DMS 273 treated with DMSO at 0.1 percent for 48 hours (cell line): ENCODE results near the gene FRMD1.
A peak's percentile ranks its signal among the peaks of the same experiment; 100 is the strongest.

Experiments used
- DNase-seq: peaks from one replicate; lab custom pipeline; 2025; lab: John Stamatoyannopoulos, UW

FRMD1 gene

DNA sequence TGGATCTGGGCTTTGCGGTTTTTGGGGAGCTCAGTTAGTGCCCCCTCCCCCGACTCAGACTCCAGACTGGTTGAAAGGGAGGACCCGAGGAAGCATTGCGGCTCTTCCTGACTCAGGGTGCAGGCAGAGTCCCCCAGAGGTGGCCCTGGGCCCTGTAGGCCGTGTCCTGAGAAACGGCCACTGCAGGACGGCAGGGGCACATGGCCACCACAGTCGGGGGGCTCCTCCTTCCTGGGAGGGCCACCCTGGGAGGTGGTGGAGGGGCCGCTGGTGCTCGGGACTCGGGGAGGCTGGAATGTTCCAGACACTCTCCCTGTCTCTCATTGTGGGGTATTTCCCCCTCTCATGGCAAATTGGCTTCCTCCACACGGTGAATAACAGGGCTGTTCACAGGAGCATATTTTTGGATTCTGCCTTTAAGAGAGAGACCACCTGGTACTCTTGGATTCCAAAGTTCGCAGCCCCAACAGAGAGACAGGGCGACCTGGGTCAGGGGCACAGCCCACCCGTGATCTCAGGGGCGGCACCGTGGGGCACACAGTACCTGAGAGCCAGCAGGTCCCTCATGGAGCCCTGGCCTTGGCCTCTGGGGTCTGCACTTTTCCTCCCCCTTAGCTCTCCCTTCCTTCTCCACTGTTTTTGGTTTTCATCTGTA is 35.7 kb downstream of the FRMD1 start:
- no peak for DNase-seq

DNA sequence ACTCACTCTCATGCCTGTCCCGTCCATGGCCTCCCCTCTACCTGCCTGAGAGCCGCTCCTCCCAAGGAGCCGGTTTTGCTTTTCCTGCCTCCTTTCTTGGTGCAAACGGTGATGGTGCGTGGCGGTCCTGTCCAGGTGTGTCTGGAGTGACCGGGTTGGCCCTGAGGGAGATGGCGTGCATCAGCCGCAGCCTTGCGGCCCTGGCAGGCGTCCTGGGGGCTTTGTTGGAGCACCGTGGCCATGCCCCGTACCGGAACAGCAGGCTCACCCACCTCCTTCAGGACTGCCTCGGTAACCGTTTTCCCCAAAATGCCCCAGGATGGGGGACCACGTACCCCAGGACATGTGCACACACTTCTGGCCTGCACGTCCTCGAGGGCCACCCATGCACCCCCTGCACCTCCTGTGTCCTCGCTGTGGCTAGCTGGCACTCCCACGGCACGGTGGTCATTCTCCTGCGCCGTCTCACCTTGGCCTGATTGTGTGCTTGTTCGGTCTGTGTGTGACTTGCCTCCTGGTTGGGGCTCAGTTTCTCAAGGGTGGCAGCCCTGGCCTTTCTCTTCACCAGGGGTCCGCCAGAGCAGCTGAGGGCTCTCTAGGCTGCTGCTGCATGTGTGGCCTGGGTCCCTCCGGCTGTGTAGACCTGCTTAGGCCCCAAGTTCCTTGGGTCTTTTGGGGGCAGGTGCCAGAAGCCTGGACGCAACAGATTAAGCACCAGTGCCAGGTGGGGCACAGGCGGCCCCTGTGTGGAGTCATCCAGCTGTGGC is 36.4 kb downstream of the FRMD1 start:
- DNase-seq = no peak

DNA sequence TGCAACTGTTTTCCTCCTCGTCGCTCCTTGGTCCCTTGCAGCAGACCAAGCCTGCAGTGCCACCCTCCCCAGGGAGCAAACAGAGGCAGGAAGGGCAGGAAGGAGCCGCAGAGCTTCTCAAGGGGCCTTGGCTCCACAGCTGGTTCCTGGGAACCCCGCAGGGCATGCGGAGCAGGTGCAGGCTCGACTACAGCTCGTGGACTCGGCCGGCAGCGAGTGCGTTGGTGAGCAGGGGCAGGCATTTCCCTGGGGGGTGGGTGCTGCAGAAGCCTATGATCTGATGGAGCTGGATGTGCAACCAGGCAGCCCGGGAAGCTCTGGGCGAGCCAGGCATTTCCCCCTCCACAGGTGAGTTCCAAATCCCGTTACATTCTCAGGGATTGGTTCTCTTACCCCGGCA is 37.1 kb downstream of the FRMD1 start:
- DNase-seq = no peak

DNA sequence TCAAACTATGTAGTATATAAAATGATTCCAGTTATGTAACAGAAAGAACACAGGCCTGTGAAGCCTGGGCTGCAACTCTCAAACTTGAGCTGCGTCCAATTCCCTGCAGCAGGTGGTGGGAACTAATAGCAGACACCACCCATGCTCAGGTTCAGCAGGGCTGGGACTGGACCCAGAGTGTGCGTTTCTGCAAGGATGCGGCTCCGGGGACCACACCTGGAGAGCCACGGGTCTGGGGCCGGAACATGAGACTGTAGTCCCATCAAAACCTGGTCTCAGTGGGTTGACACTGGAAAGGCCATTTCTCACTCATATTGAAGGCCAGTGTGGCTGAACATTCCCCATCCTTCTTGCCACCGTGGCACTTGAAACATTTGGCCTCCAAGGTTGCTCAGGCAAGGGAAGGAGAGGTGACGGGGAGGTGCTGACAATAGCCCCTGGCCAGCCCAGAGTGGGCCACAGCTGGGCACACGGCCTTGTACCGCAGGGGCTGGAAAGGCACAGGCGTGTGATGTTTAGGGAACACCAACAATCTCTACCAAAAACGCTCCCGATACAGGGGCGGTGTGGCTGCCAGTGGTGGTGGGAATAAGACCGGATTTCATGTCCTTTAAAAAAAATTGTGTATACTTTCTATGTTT is 38.0 kb downstream of the FRMD1 start:
- DNase-seq = no peak

DNA sequence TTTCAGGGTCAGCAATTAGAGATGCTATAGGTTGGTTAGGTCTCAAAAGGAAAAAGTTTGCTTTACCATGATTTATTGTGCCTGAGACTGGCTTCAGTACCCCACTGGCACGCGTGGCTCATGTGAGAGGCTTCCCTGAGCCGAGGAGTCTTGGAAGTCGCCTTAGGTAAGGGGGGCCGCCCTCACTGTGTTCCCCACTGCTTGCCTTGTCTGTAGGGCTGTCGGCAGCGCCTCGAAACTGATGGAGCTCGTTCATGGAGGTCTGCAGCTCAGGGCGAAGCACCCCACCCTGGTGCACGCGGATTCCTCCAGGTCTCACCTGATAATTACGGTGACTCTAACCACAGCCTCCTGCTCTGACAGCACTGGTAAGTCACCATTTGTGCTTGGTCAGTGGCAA is 39.2 kb downstream of the FRMD1 start:
- no peak for DNase-seq

DNA sequence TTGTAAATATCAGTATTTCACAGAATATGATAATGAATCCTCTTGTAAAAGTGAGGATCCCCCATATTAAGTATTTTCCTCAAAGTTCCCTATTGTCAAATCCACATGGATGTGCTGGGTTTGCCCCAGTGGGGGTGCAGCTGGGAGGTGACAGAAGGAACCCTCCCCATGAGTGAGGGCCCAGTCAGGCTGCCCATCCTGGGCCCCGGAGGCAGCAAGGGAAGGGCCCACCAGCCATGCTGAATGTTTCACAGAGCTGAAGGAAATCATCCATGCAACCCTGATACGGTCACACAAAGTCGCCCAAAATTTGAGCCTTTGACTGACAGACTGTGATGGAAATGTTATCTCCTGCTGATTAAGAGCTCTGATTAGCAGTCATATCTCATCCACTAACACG is 39.7 kb downstream of the FRMD1 start:
- no peak for DNase-seq

DNA sequence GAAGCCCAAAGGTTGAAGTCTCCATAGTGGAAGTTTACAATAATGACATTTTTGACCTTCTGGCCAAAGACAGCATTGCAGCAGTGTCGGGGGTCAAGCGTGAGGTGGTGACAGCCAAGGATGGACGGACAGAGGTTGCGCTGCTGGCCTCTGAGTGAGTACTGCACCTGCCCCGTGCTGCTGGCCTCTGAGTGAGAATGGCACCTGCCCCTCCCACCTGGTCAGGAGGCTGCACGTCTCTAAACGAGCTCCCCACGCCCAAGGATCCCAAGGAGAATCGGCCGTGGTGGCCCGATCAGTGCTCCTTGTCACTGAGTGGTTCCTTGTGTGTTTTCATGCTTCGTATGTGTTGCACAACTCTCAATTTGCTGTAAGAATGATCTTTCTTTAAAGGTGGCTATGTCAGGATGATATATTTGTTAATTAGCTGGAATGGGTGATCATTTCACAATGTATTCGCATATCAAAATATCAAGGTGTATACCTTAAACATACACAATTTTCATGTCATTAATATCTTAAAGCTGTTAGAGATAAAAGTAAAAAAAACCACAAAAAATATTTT is 40.4 kb downstream of the FRMD1 start:
- no peak for DNase-seq

DNA sequence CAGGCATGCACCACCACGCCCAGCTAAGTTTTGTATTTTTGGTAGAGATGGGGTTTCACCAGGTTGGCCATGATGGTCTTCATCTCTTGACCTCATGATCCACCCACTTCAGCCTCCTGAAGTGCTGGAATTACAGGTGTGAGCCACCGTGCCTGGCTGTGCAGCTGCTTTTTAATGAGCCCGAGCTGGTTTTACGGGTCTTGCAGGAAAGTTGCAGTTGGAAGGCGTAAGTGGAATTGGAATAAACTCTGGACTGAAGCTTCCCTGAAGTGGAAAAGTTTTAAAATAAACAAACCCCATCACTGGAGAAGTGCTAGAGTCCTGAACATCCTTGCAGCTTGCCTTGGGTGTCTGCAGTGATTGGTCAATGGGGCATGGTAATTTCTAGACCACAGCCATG is 41.2 kb downstream of the FRMD1 start:
- no peak for DNase-seq

DNA sequence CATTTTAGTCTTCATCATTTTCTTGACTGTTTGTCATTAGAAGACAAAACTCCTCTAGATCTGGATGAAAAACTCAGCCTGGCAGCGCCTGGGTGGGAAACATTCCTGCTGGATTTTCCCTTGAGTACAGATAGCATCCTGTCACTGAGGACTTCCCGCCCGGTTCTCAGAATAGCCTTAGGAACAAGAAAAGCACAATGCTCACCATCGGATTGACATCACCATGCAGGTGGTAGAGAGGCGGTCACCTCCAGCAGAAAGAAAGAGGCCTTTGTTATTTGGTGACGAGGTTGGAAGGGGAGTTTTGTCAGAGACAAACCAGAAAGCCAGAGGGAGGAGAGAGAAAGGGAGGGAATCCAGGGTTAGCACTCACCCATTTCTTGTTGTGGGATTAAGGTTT is 41.8 kb downstream of the FRMD1 start:
- DNase-seq = no peak

DNA sequence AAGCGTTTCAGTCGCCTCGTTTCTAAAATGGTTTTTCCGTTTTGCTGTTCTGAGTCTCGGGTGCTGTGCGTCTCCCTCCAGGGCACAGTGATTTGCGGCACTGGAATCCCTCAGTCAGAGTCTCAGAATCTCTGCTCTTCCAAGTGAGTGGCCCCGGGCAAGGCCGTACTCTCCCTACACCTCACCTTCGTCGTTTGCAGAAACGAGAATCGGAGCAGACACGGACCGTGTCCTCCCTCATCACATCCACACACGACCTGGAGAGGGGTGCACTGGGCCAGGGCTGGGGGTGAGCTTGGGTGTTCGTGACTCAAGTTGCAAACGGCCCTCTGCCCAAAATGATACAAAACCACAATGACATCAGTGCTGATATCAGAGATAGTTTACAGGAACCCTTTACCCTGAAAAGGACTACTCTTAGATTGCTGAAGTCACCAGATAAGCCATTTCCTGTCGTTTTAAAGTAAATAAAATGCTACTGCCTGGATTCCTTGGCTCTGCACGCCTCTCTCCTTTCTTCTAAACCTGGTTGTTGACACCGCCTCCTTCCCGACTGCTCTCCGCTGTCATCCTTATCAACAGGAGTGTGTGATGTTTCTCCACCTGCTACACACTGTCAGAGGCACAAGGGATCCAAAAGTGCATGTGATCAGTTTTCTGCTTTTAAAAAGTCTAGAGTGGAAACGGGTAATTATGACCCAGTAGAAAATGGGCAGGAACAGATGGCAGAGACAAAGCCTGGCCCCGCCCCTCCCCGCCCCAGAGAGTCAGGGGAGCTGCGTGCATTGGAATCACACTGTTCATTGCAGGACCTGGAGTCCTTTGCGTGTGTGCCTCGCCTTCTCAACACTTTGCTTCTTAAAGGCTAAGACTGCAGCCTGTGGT is 43.1 kb downstream of the FRMD1 start:
- DNase-seq = peak; percentile 53

DNA sequence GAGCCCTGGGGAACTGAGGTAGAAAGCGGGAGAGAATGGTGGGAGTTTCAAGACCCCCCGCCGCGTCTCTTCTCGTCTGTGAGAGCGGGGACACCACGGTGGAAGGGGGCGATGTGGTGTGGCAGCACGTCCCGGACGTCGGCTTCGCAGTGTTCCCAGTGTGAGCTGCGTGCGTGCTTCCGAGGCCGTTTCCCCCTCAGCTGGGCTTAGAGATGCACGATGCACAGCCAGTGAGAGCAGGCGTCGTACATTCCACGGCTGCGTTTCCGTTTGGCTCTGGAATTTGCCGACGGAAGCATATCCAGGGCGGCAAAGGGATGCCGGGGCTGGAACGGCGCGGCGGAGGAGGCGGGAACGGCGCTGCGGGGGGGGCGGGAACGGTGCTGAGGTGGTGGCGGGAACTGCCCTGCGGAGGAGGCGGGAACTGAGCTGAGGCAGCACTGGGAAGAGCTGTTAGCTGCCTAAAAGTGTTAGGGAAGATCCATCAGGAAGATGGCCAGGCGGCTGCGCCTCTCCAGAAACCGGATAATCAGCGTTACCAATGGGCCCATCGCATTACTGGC is 43.8 kb downstream of the FRMD1 start:
- peak; percentile 1 for DNase-seq

DNA sequence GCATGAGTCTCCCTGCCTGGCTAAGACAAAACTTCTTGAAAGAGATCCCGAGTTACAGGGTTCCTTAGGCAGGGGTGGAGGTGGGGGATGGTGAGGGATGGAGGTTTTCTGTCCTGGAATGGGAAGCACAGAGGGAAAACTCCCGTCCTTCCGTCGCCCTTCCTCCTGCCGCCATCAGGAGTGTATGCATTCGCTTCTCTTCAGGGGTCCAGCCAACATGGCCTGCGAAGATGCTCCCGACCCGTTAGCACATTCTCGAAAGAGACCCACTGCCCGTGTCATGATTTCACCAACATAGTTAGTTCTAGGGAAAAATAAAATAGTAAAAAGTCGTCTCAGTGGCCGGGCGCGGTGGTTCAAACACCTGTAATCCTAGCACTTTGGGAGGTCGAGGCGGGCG is 44.5 kb downstream of the FRMD1 start:
- DNase-seq = no peak

DNA sequence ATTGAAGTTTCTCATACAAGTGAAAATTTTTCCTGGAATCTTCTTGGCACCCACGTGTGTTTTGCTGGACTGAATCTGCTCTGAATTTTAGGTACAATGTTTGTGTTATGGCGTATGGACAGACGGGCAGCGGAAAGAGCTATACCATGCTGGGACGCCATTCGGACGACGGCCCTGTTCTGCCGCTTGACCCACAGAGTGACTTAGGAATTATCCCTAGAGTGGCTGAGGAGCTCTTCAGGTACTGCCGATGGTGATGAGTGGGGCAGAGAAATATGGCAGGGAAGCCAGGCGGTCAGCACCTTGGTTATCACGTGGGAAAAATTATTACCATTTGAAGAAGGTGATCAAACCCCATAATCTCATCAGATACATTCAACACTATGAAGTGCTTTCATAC is 45.2 kb downstream of the FRMD1 start:
- no peak for DNase-seq

DNA sequence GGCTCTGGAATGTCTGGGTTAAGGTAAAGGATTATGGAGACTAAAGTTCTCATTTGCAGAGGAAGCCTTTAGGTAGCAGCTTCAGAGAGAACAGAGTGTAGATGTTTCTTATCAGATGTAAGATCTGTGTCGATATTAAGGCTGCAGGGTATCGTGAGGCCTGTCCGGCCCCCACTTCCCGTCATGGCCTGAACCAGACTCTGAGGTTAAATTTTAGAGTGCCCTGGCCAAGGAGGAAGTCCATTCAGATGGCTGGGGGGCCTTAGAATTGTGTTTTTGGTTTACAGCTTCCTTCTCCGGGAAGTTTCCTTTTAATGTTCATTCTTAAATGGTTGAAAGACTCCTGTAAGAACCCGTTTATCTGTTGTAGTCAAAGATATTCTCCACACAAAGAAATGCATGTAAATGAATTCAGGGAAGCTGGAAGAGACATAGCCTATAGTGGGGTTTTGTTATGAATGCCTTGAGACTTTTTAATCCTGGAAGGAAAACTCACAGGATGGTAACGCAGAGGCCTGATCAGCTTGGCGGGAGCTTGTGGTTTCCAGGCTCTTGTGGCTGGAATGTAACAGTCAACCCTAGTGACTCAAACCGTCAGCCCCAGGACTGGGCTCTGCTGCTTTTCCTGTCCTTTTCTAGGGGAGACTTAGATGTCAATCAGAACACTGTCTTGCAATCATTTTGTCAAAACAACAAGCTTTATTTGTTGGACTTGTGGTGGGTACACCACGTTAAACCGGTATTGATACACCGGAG is 46.8 kb downstream of the FRMD1 start:
- DNase-seq = no peak

DNA sequence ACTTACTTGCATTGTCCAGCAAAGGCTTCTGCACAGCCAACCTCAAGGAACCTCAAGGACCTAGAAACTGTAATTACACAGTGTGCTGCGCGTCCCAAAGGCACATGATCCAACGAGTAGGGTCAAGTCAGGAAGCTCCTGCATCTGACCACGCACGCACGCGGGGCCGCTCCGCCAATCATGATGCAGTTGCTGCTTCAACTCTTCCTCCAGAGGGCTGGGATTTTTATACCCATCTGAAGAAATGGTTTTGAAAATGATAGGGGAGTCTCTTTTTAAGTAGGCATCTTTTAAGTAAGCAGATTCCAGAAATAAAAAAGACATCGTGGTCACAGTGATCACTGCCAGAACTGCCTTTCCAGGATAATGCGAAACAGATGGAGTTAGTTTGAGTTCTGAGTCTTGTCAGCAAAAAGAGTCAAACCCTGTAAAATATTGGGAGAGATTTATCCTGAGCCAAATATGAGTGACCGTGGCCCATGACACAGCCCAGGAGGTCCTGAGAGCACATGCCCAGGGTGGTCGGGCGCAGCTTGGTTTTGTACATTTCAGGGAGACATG is 47.5 kb downstream of the FRMD1 start:
- DNase-seq = no peak

DNA sequence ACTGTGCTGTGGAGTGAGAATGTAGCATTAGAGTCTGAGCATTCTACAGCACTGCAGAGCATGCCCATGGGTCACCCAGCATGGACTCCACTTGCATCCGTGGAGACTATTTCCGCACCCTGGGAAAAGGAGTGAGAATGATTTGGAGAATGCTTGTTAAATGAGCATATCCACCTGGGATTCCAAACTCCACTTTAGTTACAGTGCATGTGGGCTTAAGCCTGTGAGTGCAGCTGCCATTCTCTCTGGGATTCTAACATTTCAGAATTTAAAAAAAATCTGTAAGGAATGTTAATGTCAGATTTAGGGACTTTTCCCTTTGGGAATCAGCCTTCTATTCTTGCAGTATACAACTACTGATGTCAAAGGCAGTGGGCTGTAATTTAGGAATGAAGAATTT is 48.1 kb downstream of the FRMD1 start:
- no peak for DNase-seq

DNA sequence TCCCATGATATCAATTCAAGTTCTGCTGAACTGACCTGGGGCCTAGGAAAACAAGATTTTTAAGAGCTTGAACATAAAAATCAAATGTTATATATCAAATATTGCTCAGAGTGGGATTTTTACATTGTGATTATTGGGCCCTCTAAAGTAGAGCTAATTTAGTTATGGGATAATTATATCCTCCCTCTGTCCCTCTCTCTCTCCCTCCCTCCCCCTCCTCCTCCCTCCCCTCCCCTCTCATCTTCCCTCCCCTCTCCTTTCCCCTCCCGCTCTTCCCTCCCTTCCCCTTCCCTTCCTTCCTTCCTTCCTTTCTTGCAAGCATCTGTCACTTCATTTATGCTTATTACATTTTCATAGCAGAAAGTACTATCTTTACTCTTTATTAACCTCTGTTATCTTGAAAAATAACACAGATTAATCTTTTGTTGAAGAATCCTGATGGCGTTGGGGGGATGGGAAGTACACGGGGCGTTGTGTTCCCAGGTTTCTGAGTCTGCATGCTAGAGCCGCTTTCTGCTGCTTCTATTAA is 48.7 kb downstream of the FRMD1 start:
- no peak for DNase-seq

DNA sequence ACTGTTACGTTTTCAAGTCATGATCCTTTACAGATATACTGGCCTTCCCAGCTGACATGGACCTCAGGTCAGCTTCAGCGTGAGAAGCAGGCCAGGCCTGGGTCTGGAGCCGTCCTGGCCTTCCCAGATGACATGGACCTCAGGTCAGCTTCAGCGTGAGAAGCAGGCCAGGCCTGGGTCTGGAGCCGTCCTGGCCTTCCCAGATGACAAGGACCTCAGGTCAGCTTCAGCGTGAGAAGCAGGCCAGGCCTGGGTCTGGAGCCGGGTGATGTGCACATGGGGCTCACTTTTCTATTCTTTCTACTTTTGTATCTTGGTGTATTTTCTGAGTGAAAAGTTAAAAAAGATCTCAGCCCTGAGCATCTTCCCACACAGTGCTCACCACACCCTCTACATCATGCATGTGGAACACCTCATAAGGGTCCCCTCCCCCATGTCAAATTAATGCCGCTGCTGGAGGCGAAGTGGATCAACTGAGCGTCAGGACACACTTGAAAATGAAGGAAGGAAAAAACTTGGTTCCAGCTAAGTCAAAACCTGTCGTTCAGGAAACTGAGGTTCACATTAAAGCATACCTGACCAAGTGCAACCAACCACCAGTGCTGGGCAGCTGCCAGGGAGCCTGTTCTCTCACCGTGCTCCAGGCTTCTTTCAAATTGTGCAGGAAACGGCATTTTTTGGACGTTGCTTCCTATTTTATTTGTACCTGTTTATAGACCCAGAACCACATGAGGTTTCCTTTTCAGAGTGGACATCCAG is 49.4 kb downstream of the FRMD1 start:
- no peak for DNase-seq

DNA sequence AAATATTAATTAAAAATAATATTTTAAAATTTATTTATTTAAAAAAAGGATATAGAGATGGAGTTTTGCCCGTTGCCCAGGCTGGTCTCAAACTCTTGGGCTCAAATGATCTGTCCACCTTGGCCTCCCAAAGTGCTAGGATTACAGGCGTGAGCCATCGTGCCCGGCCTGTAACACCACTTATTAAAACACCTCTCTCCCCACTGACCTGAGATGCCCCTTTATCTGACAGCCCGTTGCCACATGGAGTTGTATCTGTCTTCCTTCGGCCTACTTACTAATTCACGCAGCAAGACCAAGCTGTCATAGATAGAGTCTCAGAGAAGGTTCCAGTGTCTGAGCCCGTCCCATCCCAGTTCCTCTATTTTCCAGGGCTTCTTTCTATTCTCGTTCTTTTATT is 50.8 kb downstream of the FRMD1 start:
- DNase-seq = no peak

DNA sequence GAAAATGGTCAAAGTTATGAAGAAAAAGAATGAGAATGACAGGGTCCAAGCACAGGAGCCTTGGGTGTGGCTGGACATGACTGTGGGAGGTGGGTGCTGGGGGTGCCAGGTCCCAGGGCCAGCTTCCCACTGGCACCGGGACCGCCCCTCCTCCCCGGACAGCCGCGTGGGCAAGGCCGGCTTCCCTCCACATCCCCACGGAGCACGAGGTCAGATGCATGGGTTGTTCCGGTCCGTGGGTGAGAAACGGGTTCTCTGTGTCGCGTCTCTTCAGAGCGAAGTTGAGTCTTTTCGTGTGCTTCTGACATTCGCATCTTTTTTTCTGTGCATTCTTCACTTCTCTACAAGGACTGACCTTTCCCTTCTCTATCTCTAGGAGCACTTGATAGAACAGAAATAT is 51.5 kb downstream of the FRMD1 start:
- no peak for DNase-seq
